GM12878 (cell line): ENCODE results near the gene TMEM19. TPM values are rescaled to one million over a fixed set of nuclear protein-coding genes. Genes with fewer than 3 reads are reported as not detected.
A peak's percentile ranks its signal among the peaks of the same experiment; 100 is the strongest.

Experiments used
- BACH1 ChIP-seq: fragments of 450-650 bp; IDR thresholded peaks from 2 replicates; pipeline ENCODE4 v1.6.1; 2017; ENCODE audit warnings: mild to moderate bottlenecking, borderline replicate concordance
- BCL11A ChIP-seq: IDR thresholded peaks from 2 replicates; pipeline ENCODE4 v1.6.1; 2011; ENCODE audit warnings: low read depth, low read length
- DPF2 ChIP-seq: fragments of 450-650 bp; IDR thresholded peaks from 2 replicates; pipeline ENCODE4 v1.6.1; 2017; ENCODE audit warnings: mild to moderate bottlenecking
- ELK1 ChIP-seq: IDR thresholded peaks from 2 replicates; pipeline ENCODE4 v1.6.1; 2012; ENCODE audit warnings: low read depth, low read length, improper control_type of control experiment
- EP300 ChIP-seq, 2 experiments: fragments of 150-350 bp in 1 of 2; IDR thresholded peaks; 2 replicates each; pipeline ENCODE4 v1.6.1; 2011 to 2012; ENCODE audit warnings: low read depth in 2 of 2, low read length in 2 of 2, borderline replicate concordance in 1 of 2, improper control_type of control experiment in 1 of 2, inconsistent platforms in 1 of 2; ENCODE audit not compliant: control insufficient read depth in 1 of 2
- FOXM1 ChIP-seq: IDR thresholded peaks from 2 replicates; pipeline ENCODE4 v1.6.1; 2012; ENCODE audit warnings: low read depth, mild to moderate bottlenecking, inconsistent platforms, low read length, moderate library complexity
- HDGF ChIP-seq: fragments of 450-650 bp; IDR thresholded peaks from 2 replicates; pipeline ENCODE4 v1.6.1; 2016; ENCODE audit warnings: antibody characterized with exemption
- IKZF2 ChIP-seq, 2 experiments: fragments of 450-650 bp; IDR thresholded peaks; 2 replicates each; pipeline ENCODE4 v1.6.1; 2017; ENCODE audit warnings: mild to moderate bottlenecking in 2 of 2, moderate library complexity in 2 of 2
- MTA3 ChIP-seq: IDR thresholded peaks from 2 replicates; pipeline ENCODE4 v1.6.1; 2012; ENCODE audit warnings: low read length, inconsistent platforms, borderline replicate concordance
- MYB ChIP-seq: fragments of 150-350 bp; IDR thresholded peaks from 2 replicates; pipeline ENCODE4 v1.6.1; 2014; ENCODE audit warnings: mild to moderate bottlenecking, low read depth, low read length, borderline replicate concordance
- MYC ChIP-seq: IDR thresholded peaks from 2 replicates; pipeline ENCODE4 v1.6.1; 2011; ENCODE audit warnings: mild to moderate bottlenecking, low read length, moderate library complexity, inconsistent platforms; ENCODE audit not compliant: insufficient read depth, insufficient replicate concordance, insufficient read length, severe bottlenecking
- NR2C2 ChIP-seq: IDR thresholded peaks from 2 replicates; pipeline ENCODE4 v1.6.1; 2011; ENCODE audit warnings: borderline replicate concordance, low read depth; ENCODE audit not compliant: control insufficient read depth, insufficient read length
- PAX5 ChIP-seq: IDR thresholded peaks from 2 replicates; pipeline ENCODE4 v1.6.1; 2011; ENCODE audit warnings: low read depth, low read length, borderline replicate concordance
- POLR2AphosphoS5 ChIP-seq: IDR thresholded peaks from 2 replicates; pipeline ENCODE4 v1.6.1; 2011; ENCODE audit warnings: mild to moderate bottlenecking, low read length, inconsistent platforms
- SIN3A ChIP-seq: IDR thresholded peaks from 2 replicates; pipeline ENCODE4 v1.6.1; 2012; ENCODE audit warnings: low read depth, low read length, improper control_type of control experiment
- SP1 ChIP-seq: IDR thresholded peaks from one replicate; pipeline ENCODE4 v1.6.1; 2011; ENCODE audit warnings: low read depth, low read length
- SREBF1 ChIP-seq: IDR thresholded peaks from 2 replicates; pipeline ENCODE4 v1.6.1; 2012; ENCODE audit warnings: mild to moderate bottlenecking, low read length
- SRF ChIP-seq, 2 experiments: IDR thresholded peaks; 2 replicates each; pipeline ENCODE4 v1.6.1; 2011; ENCODE audit warnings: low read depth in 2 of 2, low read length in 2 of 2, mild to moderate bottlenecking in 1 of 2, moderate library complexity in 1 of 2
- TAF1 ChIP-seq: IDR thresholded peaks from 2 replicates; pipeline ENCODE4 v1.6.1; 2011; ENCODE audit warnings: mild to moderate bottlenecking, low read depth, low read length, borderline replicate concordance
- TBL1XR1 ChIP-seq: IDR thresholded peaks from 2 replicates; pipeline ENCODE4 v1.6.1; 2012; ENCODE audit warnings: low read depth, low read length, improper control_type of control experiment
- polyA plus RNA-seq, 11 experiments: library from polyadenylated mRNA; depleted of rRNA in 4 of 11; unstranded in 6 of 11; stranded (reverse) in 5 of 11; fragments of >200 nt; fragmentation: Nextera tagmentation in 4 of 11; fragmentation: Illumina TruSeq in 1 of 11; extraction: Ambion mirVana in 4 of 11; extraction: Trizol in 1 of 11; gene quantifications; 1 replicate in 1 of 11; 2 replicates in 10 of 11; pipeline versions ENCODE4 v1.2.1 to v1.2.3, GENCODE V29; 2011 to 2016; ENCODE audit warnings: inconsistent platforms in 2 of 11, missing spikeins in 2 of 11, low read depth in 1 of 11
- total RNA-seq, 4 experiments: library from RNA; depleted of rRNA in 3 of 4; stranded (reverse); fragments of >200 nt in 3 of 4; fragmentation: Illumina TruSeq in 1 of 4; extraction: Trizol in 1 of 4; gene quantifications; 2 replicates each; pipeline versions ENCODE4 v1.2.1 to v1.2.3, GENCODE V29; 2013 to 2021
- TF ChIP-seq, protein P1 (sequence below): IDR thresholded peaks from 2 replicates; pipeline ENCODE4 v1.6.1; 2012; ENCODE audit warnings: low read length, inconsistent platforms
- TF ChIP-seq, protein P2 (sequence below): fragments of 450-650 bp; IDR thresholded peaks from 2 replicates; pipeline ENCODE4 v1.6.1; 2017; ENCODE audit warnings: mild to moderate bottlenecking, moderate library complexity

The TMEM19 gene
- total and polyA plus RNA-seq, 10 of the 15 experiments (the other 5 are each of a cell fraction or from before 2014, with no cell fraction given), result 26.7 to 54.9 (median 39.3) TPM

GRCh38 chr12:71694099-71694820 is 8.4 kb downstream of the TMEM19 start (continued):
- TF ChIP-seq EP300 (IDR thresholded peaks at IDR 0.05; ENCODE audit: borderline replicate concordance in 1 of 2, control insufficient read depth in 1 of 2, low read depth in 2 of 2, low read length in 2 of 2) (peak in 1 of 2 experiments; percentile 26; a peak in 1 of 4 replicates), MYB (no peak), HDGF (no peak), SP1 (peak; percentile 36), BCL11A (peak; percentile 5; the same call in 1 of the 2 replicates), MTA3 (no peak), TBL1XR1 (no peak), POLR2AphosphoS5 (no peak), DPF2 (0 out of 2 replicates have a peak, but pooled peaks have one; percentile 27), SRF (IDR thresholded peaks at IDR 0.05; ENCODE audit: low read depth in 2 of 2, low read length in 2 of 2) (no peak), IKZF2 (IDR thresholded peaks at IDR 0.05) (peak; percentile 7 to 31; a peak in 1 of 4 replicates), ELK1 (no peak), PAX5 (peak; percentile 62; the same call in 1 of the 2 replicates), SIN3A (0 out of 2 replicates have a peak, but pooled peaks have one; percentile 44), BACH1 (no peak), TAF1 (0 out of 2 replicates have a peak, but pooled peaks have one; percentile 10), MYC (no peak), NR2C2 (no peak), FOXM1 (0 out of 2 replicates have a peak, but pooled peaks have one; percentile 7), SREBF1 (peak; percentile 62; the same call in 1 of the 2 replicates)
- TF ChIP-seq, protein P1, sequence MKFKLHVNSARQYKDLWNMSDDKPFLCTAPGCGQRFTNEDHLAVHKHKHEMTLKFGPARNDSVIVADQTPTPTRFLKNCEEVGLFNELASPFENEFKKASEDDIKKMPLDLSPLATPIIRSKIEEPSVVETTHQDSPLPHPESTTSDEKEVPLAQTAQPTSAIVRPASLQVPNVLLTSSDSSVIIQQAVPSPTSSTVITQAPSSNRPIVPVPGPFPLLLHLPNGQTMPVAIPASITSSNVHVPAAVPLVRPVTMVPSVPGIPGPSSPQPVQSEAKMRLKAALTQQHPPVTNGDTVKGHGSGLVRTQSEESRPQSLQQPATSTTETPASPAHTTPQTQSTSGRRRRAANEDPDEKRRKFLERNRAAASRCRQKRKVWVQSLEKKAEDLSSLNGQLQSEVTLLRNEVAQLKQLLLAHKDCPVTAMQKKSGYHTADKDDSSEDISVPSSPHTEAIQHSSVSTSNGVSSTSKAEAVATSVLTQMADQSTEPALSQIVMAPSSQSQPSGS, result no peak
- TF ChIP-seq, protein P2, sequence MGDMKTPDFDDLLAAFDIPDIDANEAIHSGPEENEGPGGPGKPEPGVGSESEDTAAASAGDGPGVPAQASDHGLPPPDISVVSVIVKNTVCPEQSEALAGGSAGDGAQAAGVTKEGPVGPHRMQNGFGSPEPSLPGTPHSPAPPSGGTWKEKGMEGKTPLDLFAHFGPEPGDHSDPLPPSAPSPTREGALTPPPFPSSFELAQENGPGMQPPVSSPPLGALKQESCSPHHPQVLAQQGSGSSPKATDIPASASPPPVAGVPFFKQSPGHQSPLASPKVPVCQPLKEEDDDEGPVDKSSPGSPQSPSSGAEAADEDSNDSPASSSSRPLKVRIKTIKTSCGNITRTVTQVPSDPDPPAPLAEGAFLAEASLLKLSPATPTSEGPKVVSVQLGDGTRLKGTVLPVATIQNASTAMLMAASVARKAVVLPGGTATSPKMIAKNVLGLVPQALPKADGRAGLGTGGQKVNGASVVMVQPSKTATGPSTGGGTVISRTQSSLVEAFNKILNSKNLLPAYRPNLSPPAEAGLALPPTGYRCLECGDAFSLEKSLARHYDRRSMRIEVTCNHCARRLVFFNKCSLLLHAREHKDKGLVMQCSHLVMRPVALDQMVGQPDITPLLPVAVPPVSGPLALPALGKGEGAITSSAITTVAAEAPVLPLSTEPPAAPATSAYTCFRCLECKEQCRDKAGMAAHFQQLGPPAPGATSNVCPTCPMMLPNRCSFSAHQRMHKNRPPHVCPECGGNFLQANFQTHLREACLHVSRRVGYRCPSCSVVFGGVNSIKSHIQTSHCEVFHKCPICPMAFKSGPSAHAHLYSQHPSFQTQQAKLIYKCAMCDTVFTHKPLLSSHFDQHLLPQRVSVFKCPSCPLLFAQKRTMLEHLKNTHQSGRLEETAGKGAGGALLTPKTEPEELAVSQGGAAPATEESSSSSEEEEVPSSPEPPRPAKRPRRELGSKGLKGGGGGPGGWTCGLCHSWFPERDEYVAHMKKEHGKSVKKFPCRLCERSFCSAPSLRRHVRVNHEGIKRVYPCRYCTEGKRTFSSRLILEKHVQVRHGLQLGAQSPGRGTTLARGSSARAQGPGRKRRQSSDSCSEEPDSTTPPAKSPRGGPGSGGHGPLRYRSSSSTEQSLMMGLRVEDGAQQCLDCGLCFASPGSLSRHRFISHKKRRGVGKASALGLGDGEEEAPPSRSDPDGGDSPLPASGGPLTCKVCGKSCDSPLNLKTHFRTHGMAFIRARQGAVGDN, result no peak
